ENCODE results near the gene CNTN4.

CNTN4 gene

DNA sequence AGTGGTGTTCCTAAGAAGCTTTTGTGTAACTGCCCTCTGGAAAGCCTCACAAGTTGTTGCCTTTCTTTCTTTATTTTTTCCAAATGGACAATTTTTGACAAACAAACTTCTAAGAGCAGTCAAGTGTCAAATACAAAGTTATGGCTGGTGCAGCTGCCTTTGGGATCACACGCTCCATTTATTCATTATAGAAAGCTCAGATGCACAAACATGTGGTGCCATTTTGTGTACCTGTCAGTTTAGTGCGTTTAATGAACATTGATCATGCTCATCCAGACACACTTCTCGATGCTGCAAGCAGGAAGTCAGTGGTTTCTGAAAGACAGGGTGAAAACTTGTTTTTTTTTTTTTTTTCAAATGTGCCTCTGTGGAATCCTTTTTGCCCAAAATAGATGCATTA lies 324.5 kb downstream of the CNTN4 start:
- DNase-seq, result no peak

DNA sequence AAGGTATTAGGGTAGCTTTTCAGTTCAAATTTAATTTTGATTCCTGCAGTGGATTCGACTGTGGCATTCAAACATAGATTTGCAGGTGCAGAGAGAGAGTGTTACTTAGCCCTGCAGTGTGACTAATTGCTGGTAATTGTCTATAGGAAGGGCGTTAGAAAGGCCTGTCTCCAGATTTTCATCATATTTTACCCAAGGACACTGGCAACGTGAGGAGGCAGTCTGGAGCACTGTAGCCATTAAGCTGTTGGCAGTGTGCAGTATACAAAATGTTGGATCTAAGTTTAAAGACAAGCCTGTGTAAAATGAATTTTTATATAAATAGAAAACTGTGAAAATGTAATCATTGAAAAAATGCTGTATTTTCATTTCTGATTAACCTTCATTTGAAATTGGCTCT lies 342.9 kb downstream of the CNTN4 start:
- no peak for DNase-seq

DNA sequence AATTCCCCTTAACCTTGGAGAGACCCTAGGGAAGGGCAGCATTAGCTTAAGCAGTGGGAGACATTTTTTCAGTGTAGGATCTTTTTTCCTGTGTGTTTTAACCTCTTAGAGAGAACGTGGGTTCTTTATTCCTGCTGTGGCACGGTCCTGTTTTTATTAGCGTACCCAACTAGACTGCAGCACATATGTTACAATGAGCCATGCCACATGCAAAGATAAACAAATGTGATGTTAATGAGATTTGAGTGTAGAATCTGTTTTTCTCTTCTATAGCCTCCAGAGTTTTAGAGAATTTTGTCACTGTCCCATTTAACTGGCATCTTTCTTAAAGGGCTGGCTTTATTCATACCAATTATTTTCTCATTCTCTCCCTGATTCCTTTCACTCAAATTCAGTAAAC lies 347.5 kb downstream of the CNTN4 start:
- no peak for DNase-seq

DNA sequence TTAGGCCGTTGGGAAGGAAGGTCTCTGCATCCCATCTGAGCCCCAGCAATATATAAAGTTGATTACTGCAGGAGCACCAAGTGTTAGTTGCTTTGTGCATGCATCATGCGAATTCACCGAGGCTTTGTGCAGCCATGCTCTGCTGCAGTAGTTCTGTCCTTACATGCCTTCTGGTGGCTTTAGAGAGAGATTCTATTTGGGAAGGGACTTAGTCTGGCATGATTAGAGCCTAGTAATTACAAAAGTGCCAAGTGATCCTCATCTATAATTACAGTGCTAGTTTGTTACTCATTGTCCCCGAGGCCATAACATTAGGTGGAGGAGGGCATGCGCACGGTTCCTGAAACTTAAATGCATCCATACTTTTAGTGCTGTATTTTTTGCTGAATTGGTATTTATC lies 353.6 kb downstream of the CNTN4 start:
- no peak for DNase-seq

DNA sequence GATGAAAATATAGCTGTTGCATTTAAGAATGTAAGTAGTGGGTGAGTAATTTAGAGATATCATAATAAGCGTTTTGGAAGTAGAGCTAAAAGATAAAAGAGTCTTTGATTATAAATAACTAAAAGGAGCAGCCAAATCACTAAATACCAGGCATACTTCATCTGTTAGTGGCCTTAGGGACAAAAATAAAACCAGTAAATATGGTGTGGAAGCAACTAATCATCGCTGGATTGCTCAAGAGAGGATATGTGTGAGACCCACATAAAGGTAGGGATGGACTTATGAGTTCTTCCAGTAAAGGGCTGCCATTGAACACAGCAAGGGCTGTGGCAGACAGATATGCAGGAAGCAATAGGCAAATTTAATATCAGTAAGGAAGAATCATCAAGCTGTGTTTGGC lies 356.2 kb downstream of the CNTN4 start:
- no peak for DNase-seq

DNA sequence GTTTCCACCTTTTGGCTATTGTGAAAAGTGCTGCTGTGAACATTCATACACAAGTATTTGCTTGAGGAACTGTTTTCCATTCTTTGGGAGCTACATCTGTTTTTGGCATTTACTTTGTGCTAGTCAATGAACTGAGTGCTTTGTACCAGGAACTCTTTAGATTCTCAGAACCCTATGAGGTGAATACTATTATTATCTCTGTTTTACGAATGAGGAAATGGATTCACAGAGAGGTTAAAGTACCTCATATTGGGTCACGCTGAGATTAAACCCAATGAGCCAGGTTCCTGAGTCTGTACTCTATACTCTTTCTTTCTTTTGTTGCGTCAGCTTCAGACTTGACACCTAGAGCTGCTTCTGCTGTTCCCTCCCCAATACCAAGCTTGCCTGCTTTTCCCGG lies 358.1 kb downstream of the CNTN4 start:
- DNase-seq, result no peak

DNA sequence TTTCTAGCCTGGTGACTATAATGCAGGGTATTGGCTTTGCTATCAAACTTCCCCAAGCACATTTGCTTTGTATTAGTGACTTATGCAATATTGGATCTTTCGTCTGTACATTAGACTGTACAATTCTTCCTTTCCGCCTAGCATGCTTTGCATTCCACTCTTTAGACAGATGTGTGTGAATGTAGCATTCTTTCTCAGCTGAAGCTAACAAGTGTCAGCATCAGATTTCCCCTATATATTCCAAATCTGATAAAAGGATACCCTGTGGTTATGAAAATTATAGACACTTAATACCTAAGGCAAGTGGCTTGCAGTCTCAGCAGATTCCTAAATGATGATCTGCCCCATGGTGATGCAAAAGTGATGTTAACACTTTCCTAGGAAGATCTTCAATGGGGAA lies 360.1 kb downstream of the CNTN4 start:
- no peak for DNase-seq

DNA sequence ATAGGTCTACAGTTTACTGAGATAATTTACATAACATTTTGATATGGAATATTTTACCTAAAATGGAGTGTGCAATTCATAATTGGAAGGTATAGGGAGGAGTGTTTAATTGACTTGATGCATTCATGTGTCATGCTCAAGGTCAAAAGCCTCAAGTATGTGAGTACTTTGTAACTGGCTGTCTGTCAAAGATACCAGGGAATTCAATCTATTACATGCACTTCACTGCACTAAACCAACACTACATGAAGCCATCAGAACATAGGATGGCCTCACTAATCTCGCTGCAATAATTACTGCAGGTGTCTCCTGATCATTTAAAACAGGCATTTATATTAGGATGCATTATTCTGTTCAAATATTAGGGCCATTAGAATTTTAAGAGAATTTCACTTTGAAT lies 367.2 kb downstream of the CNTN4 start:
- no peak for DNase-seq

DNA sequence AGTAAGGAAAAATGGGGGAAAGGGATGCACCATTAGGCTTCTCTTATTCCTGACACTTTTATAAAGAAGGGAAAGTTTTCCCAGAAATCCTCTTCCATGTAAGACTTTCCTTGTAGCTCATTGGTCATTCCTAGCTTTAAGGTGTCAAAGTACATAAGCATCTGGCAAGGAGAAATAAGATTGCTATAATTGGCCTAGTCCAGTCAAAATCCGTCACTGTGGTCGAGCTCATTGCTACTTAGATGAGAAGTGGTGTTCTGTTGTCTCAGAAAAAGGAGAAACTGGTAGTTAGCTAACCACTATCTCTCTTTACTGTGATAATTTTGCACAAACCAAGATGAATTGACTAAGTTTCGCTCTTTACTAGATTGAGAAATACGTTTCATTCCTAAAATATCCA lies 370.1 kb downstream of the CNTN4 start:
- DNase-seq, result no peak

DNA sequence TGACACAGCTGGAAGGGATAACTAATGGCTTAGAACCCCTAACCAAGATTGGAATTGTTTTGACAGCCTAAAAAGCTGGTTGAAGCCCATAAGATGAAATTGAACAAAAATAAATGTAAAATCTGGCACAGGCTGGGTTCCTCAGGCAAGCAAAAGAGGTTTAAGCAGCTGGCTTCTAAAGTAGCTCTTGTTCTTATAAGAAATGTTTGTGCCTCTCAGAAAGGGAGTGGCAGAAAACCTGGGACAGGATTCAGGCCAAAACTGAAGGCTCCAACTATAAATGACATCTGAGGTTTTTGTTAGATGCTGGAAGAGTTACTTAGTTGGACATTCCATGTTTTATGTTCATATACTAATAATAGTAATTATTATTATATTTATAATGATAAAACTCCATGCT lies 378.3 kb downstream of the CNTN4 start:
- DNase-seq, result no peak

DNA sequence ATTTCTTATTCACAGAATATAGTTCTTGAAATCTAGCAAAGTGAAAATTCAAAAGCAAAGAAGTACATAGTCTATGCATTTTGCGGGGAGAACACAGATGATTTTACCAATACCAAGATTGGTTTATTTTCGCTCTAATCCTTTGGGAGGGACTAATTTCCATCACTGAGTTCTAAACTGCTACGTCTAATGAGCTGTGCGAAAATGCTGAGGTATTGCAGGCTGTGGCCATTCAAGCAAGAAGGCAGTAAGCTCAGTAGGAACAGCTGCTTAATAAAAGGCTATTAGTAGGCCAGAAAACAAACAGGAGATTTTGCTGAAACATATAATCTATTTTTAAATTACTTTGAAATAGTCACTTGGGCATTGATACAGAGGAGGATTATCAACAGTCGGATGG lies 379.0 kb downstream of the CNTN4 start:
- DNase-seq, result no peak

DNA sequence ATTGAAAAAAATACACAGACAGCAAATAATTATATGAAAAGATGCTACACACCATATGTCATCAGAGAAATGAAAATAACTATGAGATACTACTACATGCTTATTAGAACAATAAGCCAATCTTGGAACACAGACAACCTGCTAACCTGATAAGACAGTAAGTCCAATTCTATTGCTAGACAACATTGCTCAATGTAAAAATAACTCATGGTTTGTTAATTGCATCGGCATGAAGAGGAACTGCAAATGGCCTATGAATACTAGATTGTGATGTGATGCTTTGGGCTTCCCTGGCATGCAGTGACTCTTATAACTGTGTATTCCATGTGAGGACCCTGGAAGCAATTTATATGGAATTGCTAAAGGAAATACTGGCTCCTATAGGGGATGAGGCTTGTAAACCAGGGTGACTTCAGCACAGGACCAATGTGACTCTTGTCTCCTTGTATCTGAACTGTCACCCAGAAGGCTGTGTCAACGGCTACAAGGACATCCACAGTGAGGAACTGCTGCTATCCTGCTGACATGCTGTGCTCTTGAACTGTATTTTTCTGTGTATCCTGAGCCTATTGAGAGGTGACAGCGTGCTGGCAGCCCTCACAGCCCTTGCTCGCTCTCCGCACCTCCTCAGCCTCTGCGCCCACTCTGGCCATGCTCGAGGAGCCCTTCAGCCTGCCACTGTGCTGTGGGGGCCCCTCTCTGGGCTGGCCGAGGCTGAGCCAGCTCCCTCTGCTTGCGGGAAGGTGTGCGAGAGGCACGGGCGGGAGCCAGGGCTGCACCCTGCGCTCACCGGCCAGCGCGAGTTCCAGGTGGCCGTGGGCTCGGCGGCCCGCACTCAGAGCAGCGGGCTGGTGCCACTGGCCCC lies 385.7 kb downstream of the CNTN4 start:
- no peak for DNase-seq

DNA sequence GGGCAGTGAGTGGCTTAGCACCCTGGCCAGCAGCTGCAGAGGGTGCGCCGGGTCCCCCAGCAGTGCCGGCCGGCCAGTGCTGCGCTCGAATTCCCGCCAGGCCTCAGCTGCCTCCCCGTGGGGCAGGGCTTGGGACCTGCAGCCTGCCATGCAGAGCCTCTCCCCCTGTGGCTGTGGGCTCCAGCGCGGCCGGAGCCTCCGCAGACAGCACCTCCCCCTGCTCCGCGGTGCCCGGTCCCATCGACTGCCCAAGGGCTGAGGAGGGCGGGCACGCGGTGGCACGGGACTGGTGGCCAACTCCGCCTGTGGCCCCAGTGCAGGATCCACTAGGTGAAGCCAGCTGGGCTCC lies 386.3 kb downstream of the CNTN4 start:
- no peak for DNase-seq

DNA sequence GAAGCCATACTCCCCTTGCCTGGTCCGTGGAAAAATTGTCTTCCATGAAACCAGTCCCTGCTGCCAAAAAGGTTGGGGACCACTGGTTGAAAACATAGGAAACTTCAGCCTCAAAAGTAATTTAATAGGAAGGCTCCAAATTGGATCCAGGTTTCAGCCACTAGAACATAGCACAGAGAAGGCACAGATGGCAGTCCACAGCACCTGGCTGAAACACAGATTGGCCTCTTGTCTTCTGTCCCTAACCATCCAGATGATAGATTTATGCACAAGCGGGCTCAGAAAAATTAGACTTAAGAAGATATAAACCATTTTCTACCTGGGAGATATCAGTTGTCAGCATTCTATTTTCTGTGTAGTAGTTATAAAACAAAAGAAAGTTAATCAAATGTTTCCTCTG lies 397.1 kb downstream of the CNTN4 start:
- no peak for DNase-seq

DNA sequence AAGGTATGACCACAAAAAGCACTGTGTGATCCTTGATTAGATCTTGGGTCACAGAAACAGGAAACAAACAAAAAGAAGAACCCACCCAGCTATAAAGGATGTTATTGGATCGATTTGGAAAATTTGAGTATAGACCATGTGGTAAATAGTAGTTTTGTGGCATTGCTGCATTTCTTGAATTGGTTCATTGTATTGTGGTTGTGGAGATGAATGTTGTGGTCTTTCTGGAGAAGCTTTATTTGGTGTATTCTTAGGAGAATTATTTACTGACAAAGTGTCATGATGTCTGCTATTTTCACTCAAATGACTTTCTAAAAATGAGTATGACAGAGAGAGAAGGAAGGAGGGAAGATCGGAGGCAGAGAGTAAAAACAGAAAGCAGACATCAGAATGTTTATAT lies 406.2 kb downstream of the CNTN4 start:
- no peak for DNase-seq

DNA sequence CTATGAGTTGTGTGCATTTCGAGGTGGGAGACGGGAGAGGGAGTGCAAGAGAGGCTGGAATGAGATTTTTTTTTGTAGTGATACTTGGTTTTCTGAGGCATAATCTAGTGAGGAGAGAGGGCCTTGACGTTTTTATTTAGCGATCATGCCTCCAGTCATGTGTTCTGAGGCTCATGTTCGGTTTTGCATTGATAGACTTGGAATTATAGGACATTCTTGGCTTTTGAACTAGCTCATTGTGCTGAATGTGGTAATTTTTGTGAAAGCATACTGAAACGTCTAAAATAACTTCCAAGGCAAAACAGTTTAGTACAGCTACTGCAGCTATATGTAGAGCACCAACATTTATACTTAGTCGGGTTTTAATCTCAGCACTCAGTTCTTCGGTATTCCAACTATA lies 408.1 kb downstream of the CNTN4 start:
- no peak for DNase-seq

DNA sequence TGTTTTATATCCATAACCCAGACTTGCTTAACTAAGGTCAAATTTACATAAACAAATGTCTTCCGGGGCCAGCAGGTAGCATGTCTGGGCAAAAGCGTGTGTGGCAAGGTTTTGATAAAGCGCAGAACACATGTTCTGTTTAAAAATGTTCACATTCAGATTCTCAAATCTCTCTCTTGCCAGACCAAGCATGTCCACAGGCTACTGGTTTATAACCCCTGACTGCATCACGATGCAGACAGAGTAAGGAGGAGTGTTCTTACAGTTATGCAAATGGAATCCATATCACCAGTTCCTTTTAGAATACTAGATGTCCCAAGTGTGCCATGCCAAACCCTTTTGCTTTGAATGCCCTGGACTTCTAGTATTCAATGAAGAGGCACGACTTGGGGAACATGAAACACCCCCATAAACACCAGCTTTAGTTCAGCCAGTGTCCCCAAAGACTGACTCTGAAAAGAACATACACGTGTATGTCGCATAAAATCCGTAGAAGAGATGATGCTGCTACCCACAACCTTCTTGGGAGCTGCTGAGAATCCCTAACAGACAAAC lies 412.0 kb downstream of the CNTN4 start:
- DNase-seq, result no peak

DNA sequence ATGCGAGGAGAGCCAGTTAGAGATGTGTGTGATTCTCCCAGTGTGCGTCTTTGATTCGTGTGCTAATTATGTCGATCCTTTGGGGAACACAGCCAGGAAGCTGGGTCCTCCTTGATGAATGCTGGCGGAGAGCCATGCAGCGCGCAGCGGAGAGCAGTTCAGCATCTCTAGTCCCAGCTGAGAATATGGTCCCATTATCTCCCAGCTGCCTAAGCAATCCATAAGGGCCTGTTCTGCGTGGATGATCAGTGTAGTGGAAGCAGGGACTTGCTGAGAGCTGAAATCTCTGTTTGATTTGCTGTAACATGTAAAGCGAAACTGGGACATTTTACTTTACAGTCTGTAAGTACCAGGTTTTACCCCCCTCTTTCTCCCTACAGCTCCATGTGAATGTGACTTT lies 412.7 kb downstream of the CNTN4 start:
- DNase-seq, result no peak

DNA sequence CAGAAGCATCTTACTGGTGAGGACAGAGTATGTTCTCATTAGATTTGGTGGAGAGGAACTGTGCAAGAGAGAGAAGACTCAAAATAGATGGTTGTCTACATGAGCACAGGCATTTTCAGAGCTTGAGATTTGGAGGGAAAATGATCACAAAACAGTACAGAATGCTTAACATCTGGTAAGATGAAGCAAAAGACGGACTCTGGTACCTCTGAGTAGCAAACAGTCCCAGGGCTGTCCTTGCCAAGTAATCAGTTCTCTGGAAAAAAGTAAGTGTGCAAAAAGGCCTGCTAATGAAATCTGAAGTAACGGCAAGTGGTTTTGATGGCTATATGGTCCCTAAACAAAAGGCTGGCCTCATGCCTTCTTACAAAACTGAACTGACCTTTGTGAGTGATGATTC lies 414.2 kb downstream of the CNTN4 start:
- no peak for DNase-seq

DNA sequence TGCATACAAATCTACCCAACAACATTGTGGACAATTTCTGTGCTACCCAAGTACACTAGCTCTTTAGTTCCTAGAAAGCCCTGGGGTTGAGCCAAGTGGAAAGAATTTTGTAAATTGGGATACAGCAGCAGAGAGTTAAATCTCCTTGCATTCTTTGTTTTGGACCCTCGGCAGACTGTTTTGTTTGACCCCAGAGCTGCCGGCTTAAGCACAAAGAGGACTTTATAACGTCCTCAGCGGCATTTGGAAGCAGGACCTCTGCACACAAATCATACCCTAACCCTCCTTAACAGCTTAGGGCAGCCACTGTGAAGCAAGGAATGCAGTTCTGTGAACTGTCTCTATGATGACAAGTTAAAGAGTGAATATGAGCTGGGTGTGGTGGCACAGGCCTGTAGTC lies 415.3 kb downstream of the CNTN4 start:
- DNase-seq, result no peak

DNA sequence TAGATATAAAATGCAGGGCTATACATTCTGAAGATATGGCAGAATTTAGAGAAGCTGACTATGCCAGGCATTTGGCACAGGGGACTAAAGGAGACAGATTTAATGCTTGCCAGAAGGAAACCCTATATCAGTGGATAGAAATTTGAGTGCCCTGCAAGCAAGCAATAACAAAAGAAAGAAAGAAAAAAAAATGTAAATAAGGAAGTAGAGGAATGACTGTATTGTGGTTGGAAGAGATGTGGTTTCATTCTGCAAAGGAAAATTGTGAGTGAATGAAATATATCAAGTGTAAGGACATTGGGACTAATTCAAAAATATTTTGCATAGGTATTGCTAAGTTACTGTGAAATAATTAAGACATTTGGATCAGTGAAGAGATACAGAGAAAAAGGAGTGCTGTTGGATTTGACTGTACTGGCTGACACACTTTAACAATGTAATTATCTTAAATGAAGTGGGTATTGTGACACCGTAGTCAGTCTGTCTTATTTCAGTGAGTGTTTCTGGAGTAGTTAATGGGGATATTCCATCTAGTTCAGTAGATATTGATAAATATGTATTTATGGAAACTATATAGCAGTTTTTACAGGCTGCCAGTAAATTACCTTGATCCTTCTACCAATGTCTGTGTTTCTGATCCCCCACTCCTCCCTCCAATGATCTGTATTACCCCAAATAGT lies 418.2 kb downstream of the CNTN4 start:
- DNase-seq, result no peak

DNA sequence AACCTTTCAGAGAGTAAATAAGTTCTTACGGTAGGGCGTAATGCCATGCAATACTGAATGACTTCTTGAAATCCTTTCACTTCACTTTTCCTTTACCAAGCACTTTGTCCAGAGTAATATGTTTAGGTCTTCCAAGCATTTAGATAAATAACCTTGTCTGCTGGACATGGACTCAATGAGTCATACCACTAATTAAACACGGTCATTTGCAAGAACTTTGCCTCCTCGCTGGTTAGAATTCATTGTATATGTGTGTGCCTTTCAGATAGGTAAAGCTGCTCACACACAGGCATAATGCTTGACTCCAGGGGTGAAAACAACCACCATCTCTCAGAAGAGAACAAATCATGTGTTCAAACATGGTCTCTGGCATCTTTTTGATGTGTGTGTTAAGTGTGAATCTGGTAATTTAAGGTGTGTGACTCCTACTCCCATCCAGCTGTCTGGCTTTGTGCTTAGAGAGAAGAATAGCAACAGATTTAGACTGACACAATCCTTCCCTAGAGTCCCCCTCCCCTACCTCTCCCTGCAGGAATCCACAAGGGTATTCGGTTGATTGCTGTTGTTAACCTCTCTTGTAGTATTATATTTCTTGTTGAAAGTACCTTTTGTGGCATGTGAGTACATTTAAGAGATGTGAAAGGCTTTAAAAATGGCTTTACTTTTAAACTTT lies 419.0 kb downstream of the CNTN4 start:
- no peak for DNase-seq

DNA sequence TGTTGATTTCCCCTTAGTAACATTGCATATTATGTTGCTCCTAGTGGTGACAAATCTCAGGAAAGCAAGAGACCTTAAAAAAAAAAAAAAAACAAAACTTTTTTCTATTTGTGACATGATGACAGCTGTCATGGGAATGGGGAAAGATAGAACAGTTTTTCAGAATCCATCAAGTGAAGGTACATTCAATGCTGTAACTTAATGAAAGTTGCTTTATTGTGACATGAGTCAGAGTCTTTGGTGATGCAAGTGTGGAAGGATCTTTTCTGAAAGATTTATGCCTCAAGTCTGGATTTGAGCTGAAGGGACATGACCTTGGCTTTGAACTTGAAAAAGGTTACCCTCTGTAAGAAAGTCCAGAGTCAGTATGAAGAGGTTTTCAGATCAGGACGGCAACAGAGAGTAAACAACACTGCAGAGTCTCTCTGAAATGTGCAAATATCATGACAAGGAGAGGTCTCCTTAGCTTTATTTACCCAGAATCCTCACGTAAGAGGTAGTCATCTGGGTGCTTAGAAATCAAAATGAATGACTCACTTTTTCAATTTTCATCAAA lies 424.7 kb downstream of the CNTN4 start:
- no peak for DNase-seq

DNA sequence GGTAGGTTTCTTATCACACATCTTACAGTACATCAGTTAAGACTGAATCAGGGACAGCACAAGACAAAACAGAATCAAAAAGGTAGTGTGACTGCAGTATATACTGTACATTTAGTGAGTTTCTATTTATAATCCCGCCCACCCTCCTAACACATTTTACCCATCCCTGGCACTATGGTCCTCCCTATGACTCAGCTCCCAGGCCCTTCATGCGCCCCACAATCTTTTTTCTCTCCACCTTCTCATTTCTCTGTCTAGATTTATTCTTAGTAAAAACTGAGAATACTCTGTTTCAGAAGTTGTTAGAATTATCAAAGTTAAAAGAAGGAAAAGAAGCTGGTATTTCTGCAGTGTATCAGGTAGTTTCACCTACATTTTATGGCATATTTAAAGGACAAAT lies 427.3 kb downstream of the CNTN4 start:
- no peak for DNase-seq

Measured in GOT3 (cell line).